AG09319 (cell line): Measurements from ENCODE around the gene SFMBT2.

Experiments
- DNase-seq: peaks from one replicate; pipeline ENCODE4 v3.0.0-alpha.2; 2010; ENCODE audit warnings: low read depth; ENCODE audit errors: extremely low read depth
- CTCF ChIP-seq: IDR thresholded peaks from 2 replicates; pipeline ENCODE4 v1.5.1; 2011; ENCODE audit warnings: low read depth, mild to moderate bottlenecking, inconsistent platforms, low read length, moderate library complexity

Gene SFMBT2

DNA sequence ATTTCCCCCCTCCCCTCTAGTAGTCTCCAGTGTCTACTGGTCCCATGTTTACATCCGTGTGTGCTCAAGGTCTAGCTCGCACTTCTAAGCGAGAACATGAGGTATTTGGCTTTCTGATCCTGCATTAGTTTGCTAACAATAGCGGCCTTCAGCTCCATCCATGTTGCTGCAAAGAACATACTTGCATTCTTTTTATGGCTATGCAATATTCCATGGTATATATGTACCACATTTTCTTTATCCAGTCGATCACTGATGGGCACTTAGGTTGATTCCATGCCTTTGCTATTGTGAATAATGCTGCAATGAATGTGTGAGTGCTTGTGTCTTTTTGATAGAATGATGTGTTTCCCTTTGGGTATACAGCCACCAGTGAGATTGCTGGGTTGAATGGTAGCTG lies 160.6 kb downstream of the SFMBT2 start:
- no peak for TF ChIP-seq CTCF

GRCh38 chr10:7248585-7249164 lies 162.2 kb downstream of the SFMBT2 start:
- TF ChIP-seq CTCF: no peak
- no peak for DNase-seq

More for the DNA sequence above, 160.6 kb downstream of the SFMBT2 start:
- no peak for DNase-seq

- no peak for TF ChIP-seq CTCF
- DNase-seq: no peak
Observed at GRCh38 chr10:7248148-7248547, 162.7 kb downstream of the SFMBT2 start.

DNA sequence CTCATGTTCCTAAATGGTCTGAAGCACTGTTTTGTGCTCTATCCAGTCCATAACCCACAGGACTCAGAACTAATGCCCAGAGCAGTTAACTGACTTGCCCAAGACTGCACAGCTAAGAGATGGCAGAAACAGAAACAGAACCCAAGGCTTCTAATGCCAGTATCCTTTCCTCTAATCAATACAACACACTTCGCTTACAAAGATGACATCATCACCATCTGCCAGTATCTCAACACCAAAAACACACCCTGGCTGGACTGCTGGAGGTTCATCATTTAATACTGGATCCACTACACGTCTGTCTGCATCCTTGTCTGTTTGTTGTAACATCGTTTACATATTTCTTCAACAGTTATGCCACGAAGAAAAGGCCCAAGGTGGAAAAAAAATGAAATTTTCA lies 165.3 kb downstream of the SFMBT2 start:
- no peak for DNase-seq
- no peak for TF ChIP-seq CTCF

- no peak for TF ChIP-seq CTCF
- DNase-seq: no peak
Observed at GRCh38 chr10:7243873-7244272, 167.0 kb downstream of the SFMBT2 start.

DNA sequence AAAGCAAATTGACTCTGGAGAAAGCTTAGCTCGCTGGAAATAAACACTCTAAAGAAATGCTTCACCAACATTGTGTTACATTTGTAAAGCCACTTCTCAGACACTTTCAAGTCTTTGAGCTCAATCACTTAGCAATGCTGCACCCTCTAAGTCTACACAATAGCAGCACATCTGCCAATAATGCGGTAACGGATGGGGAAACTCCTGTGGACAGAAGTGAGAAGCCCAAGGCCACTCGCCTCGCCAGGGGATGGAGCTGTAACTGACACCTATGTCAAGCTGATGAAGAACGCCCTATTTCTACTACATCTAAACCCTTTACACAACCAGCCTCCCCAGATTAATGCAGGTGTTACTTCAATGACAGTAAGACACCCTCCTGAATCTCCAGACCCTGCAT lies 167.7 kb downstream of the SFMBT2 start:
- TF ChIP-seq CTCF: no peak
- DNase-seq: no peak

DNA sequence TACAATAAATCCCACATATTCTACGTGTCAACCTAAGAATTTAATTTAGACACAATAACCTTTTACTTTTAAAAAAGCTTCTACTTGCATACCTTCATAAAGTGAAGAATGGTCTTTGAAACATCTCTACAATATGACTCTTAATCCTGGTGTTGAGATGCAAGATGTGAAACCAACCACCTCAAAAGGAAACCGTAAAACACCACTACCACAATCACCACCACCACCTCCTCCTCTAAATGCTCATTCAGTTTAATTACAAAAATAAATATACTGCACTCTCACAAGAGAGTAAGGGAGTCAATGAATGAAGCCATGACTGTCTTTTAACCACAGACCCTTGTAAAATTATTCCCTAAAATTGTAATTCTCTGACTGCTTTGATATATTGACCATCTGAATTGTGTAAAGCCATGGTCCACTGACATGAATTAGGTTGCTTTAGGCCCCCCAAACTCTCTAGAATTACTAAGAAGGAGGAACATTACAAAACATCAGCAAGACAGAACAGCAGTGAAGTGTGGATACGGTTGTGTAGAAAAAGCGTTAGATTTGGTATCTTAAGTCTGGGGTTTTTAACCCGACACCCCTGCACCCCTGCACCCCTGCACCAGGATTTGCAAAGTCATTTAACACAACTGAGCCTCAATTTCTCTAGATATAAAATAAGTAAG lies 171.4 kb downstream of the SFMBT2 start:
- no peak for DNase-seq
- TF ChIP-seq CTCF: no peak
